Right ventricle myocardium inferior (tissue), 1 donor: Measurements from ENCODE around the gene CNTN4. TPM values are rescaled to one million over a fixed set of nuclear protein-coding genes. Genes with fewer than 3 reads are reported as not detected.
"Not testable (repeated sequence)": the region's sequence is repeated elsewhere in the genome, so short reads cannot be mapped to it uniquely, and the experiment has no call there.

Experiments used
- ATAC-seq: fragments of 200-7000 bp; cut with Tn5 transposase; one replicate; pipeline ENCODE4 v1.9.1; 2020; ENCODE audit warnings: mild to moderate bottlenecking, moderate library complexity
- DNase-seq: peaks from one replicate; pipeline ENCODE4 v3.0.0; 2021; ENCODE audit errors: missing footprints
- intact Hi-C: fragments of 100-400 bp; cut with DNase I; formaldehyde crosslinking; loops from one replicate; pipeline ENCODE4 v1.11.0; 2022
- total RNA-seq: library from RNA; stranded (reverse); fragmentation: NEBNext Ultra II Directional; extraction: Animal tissue kit (Norgen Biotek cat#: 25700); gene quantifications from one replicate; pipeline ENCODE4 v1.2.1, GENCODE V29; 2021
- donor health status: DM: no; HTN: yes; CAD: no; lungs with severe emphysema.

CNTN4 gene
- total RNA-seq, 1 donor from 2014 or later = 2.5 TPM

GRCh38 chr3:2889736-2890135, 791.1 kb downstream of the CNTN4 start:
- intact Hi-C loops = no loop called here

GRCh38 chr3:2896308-2896939, 797.8 kb downstream of the CNTN4 start:
- ATAC-seq (no peak), DNase-seq (no peak)
- intact Hi-C loops = no loop called here

More at GRCh38 chr3:2889736-2890135, 791.1 kb downstream of the CNTN4 start:
- no peak for DNase-seq
- ATAC-seq = no peak

- ATAC-seq (no peak), DNase-seq (no peak)
- intact Hi-C loops = no loop called here
Observed at GRCh38 chr3:2897821-2898220, 799.2 kb downstream of the CNTN4 start.

GRCh38 chr3:2898591-2899353, 800.1 kb downstream of the CNTN4 start:
- intact Hi-C loops = no loop called here
- DNase-seq (no peak), ATAC-seq (no peak)

- intact Hi-C loops = no loop called here
- ATAC-seq = no peak
Observed at GRCh38 chr3:2904054-2904453, 805.4 kb downstream of the CNTN4 start.

GRCh38 chr3:2908693-2909351, 810.2 kb downstream of the CNTN4 start:
- DNase-seq (no peak), ATAC-seq (no peak)
- intact Hi-C loops = no loop called here

More at GRCh38 chr3:2904054-2904453, 805.4 kb downstream of the CNTN4 start:
- no peak for DNase-seq

- ATAC-seq (no peak), DNase-seq (no peak)
- intact Hi-C loops = no loop called here
Observed at GRCh38 chr3:2910997-2911396, 812.3 kb downstream of the CNTN4 start.

GRCh38 chr3:2915826-2916225, 817.2 kb downstream of the CNTN4 start:
- ATAC-seq = no peak
- intact Hi-C loops = no loop called here
- no peak for DNase-seq

- intact Hi-C loops, DNase-seq, ATAC-seq: not testable (repeated sequence)
Observed at GRCh38 chr3:2916640-2917039, 818.0 kb downstream of the CNTN4 start.

GRCh38 chr3:2920103-2920502, 821.4 kb downstream of the CNTN4 start:
- ATAC-seq (no peak), DNase-seq (no peak)
- intact Hi-C loops = loop anchor here (10.0 kb wide), 1 partner anchor 655 kb away; no protein-coding TSS in a partner anchor

- DNase-seq (no peak), ATAC-seq (no peak)
- intact Hi-C loops = loop anchor here (10.0 kb wide), 1 partner anchor 657 kb away; no protein-coding TSS in a partner anchor
Observed at GRCh38 chr3:2921452-2921851, 822.8 kb downstream of the CNTN4 start.

- DNase-seq (no peak), ATAC-seq (no peak)
- intact Hi-C loops = loop anchor here (10.0 kb wide), 1 partner anchor 657 kb away; no protein-coding TSS in a partner anchor
Observed at GRCh38 chr3:2921903-2922302, 823.2 kb downstream of the CNTN4 start.

- no peak for DNase-seq
Observed at GRCh38 chr3:2923390-2923789, 824.7 kb downstream of the CNTN4 start.

GRCh38 chr3:2927259-2927658, 828.6 kb downstream of the CNTN4 start:
- intact Hi-C loops = loop anchor here (10.0 kb wide), 1 partner anchor 662 kb away; no protein-coding TSS in a partner anchor
- ATAC-seq = no peak
- DNase-seq = no peak

More at GRCh38 chr3:2923390-2923789, 824.7 kb downstream of the CNTN4 start:
- intact Hi-C loops = loop anchor here (10.0 kb wide), 1 partner anchor 659 kb away; no protein-coding TSS in a partner anchor
- no peak for ATAC-seq

- ATAC-seq (no peak), DNase-seq (no peak)
- intact Hi-C loops = loop anchor here (10.0 kb wide), 1 partner anchor 665 kb away; no protein-coding TSS in a partner anchor
Observed at GRCh38 chr3:2929574-2929973, 830.9 kb downstream of the CNTN4 start.

- ATAC-seq = no peak
Observed at GRCh38 chr3:2931265-2931664, 832.6 kb downstream of the CNTN4 start.

GRCh38 chr3:2934541-2934940, 835.9 kb downstream of the CNTN4 start:
- ATAC-seq (no peak), DNase-seq (no peak)
- intact Hi-C loops = no loop called here

More at GRCh38 chr3:2931265-2931664, 832.6 kb downstream of the CNTN4 start:
- intact Hi-C loops = no loop called here
- DNase-seq = no peak

- intact Hi-C loops = no loop called here
- ATAC-seq (no peak), DNase-seq (no peak)
Observed at GRCh38 chr3:2937055-2937454, 838.4 kb downstream of the CNTN4 start.

- intact Hi-C loops = no loop called here
- ATAC-seq (no peak), DNase-seq (no peak)
Observed at GRCh38 chr3:2937592-2937991, 838.9 kb downstream of the CNTN4 start.
